Stimulated activated effector memory CD8-positive, alpha-beta T cell treated with anti-CD3 and anti-CD28 coated beads, Interleukin-12 subunit alpha, Interleukin-12 subunit beta, amount 100 ng/mL, for 72 hours (primary cell): ENCODE measurements around the gene SNX24.

Experiments
- ATAC-seq: fragments of 150-1000 bp; cut with Tn5 transposase; 2 replicates; pipeline ENCODE4 v1.10.0; 2021
- DNase-seq, 2 donors: peaks; one replicate each; pipeline ENCODE4 v3.0.0; 2021 to 2022; ENCODE audit warnings: low spot score in 2 of 2
- H3K27ac Mint-ChIP-seq: one replicate; pipeline ENCODE4 v1.8.0; 2022; ENCODE audit warnings: mild to moderate bottlenecking, mixed read lengths
- H3K36me3 Mint-ChIP-seq: one replicate; pipeline ENCODE4 v1.8.0; 2022; ENCODE audit warnings: mild to moderate bottlenecking, mixed read lengths
- H3K4me1 Mint-ChIP-seq: one replicate; pipeline ENCODE4 v1.8.0; 2022; ENCODE audit warnings: mixed read lengths
- H3K4me3 Mint-ChIP-seq: one replicate; pipeline ENCODE4 v1.8.0; 2022; ENCODE audit warnings: mild to moderate bottlenecking, mixed read lengths
- H3K9me3 Mint-ChIP-seq: one replicate; pipeline ENCODE4 v1.8.0; 2022; ENCODE audit warnings: mixed read lengths

Gene SNX24

GRCh38 chr5:122845229-122846050 lies at the start of gene SNX24:
Gene SNX24 (plus strand): TSS chr5:122845613. CDS start chr5:122845634, 21 bp downstream.
- Mint-ChIP-seq H3K4me3 (peak within 1 kb of the TSS; percentile 79), H3K4me1 (peaks cover 29% of the 10 kb centered on the region)

GRCh38 chr5:122805481-122805880 lies 39.9 kb upstream of the SNX24 start:
- Mint-ChIP-seq H3K36me3 (peaks cover 79% of the 10 kb centered on the region), H3K9me3 (no peaks in the 10 kb centered on the region), H3K4me1 (no peaks in the 10 kb centered on the region), H3K4me3 (no peak overlapping the region), H3K27ac (no peak overlapping the region)
- DNase-seq (no peak), ATAC-seq (no peak)

More at GRCh38 chr5:122845229-122846050, at the start of gene SNX24:
- ATAC-seq (peak; percentile 88), DNase-seq (peak; percentile 61 to 86)
- Mint-ChIP-seq H3K27ac (peak within 1 kb of the TSS; percentile 90), H3K36me3 (no peaks in the 10 kb centered on the region), H3K9me3 (no peaks in the 10 kb centered on the region)

DNA sequence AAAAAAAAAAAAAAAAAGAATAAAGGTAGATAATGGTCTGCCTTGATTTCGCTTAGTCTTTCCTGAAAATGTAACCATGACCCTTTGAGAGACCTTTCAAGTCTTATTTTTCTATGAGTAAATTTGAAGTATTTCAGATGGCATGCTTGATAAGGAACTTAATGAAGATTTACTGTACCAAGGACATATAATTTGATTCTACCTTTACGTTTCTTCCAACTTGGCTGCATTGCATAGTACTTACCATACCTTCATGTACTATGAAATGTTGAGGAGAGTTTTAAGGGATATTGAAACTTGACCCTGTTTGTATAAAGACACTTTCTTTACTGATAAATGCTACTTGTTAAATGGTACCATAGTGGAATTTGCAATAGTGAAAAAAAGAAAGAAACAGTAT lies 35.0 kb upstream of the SNX24 start:
- DNase-seq (no peak), ATAC-seq (no peak)
- no peaks in the 10 kb centered on the region for H3K9me3 Mint-ChIP-seq
- H3K27ac Mint-ChIP-seq: no peak overlapping the region
- H3K4me3 Mint-ChIP-seq: no peak overlapping the region
- no peaks in the 10 kb centered on the region for H3K4me1 Mint-ChIP-seq
- H3K36me3 Mint-ChIP-seq: peaks cover 29% of the 10 kb centered on the region

- H3K36me3 Mint-ChIP-seq: peaks cover 41% of the 10 kb centered on the region
- ATAC-seq (no peak), DNase-seq (no peak)
- H3K27ac Mint-ChIP-seq: no peak overlapping the region
- no peak overlapping the region for H3K4me3 Mint-ChIP-seq
- no peaks in the 10 kb centered on the region for H3K9me3 Mint-ChIP-seq
- no peaks in the 10 kb centered on the region for H3K4me1 Mint-ChIP-seq
Measured at GRCh38 chr5:122815218-122815767, 30.1 kb upstream of the SNX24 start.

DNA sequence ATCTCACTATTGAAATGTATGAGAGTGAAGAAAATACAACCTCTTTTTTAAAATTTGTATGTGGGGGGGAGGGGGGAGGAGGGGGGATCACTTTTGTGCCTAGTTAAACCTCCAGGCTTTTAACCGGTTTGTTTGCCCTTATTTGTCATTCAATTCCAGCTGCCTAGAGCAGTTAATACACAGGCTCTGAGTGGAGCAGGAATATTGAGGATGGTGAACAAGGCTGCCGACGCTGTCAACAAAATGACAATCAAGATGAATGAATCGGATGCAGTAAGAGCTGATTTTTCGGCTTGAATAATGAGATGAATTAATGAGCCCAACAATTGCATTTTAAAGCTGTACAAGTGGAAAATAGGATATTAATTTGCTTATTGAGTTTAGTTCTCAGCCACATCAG lies 28.7 kb upstream of the SNX24 start:
- H3K36me3 Mint-ChIP-seq: peaks cover 55% of the 10 kb centered on the region
- no peaks in the 10 kb centered on the region for H3K4me1 Mint-ChIP-seq
- no peaks in the 10 kb centered on the region for H3K9me3 Mint-ChIP-seq
- ATAC-seq (no peak), DNase-seq (no peak)
- no peak overlapping the region for H3K4me3 Mint-ChIP-seq
- H3K27ac Mint-ChIP-seq: no peak overlapping the region

- H3K36me3 Mint-ChIP-seq: peaks cover 38% of the 10 kb centered on the region
- H3K9me3 Mint-ChIP-seq: no peaks in the 10 kb centered on the region
- no peak overlapping the region for H3K4me3 Mint-ChIP-seq
- no peak for ATAC-seq
- H3K4me1 Mint-ChIP-seq: no peaks in the 10 kb centered on the region
- no peak overlapping the region for H3K27ac Mint-ChIP-seq
- DNase-seq: no peak
Measured at GRCh38 chr5:122831984-122832383, 13.4 kb upstream of the SNX24 start.

GRCh38 chr5:122835681-122836080 lies 9.7 kb upstream of the SNX24 start:
- ATAC-seq: no peak

DNA sequence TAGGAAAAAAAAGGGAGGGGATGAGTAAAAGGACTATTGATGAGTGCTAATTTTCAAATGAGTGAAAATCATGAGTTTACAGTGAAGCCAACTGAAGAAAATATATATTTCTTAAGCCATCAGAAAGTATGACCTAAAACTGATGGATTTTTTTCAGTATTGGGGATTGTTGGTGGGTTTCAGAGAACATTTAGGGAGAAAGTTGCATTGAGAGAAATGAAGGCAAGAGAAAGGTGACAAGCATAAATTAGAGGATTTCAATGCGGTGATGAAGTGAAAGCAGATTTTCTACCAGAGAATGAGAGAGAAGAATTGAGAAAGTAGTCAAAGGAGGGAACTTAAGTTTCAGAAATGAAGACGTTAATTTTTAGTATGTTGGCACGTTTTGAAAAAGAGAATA lies 8.5 kb upstream of the SNX24 start:
- H3K36me3 Mint-ChIP-seq: no peaks in the 10 kb centered on the region

More at GRCh38 chr5:122835681-122836080, 9.7 kb upstream of the SNX24 start:
- no peak for DNase-seq
- peaks cover under 1% of the 10 kb centered on the region for H3K36me3 Mint-ChIP-seq
- no peaks in the 10 kb centered on the region for H3K9me3 Mint-ChIP-seq
- H3K27ac Mint-ChIP-seq: no peak overlapping the region
- no peaks in the 10 kb centered on the region for H3K4me1 Mint-ChIP-seq
- no peak overlapping the region for H3K4me3 Mint-ChIP-seq

GRCh38 chr5:122839731-122840130 lies 5.7 kb upstream of the SNX24 start:
- no peaks in the 10 kb centered on the region for H3K36me3 Mint-ChIP-seq
- no peaks in the 10 kb centered on the region for H3K9me3 Mint-ChIP-seq
- ATAC-seq (no peak), DNase-seq (no peak)
- H3K4me1 Mint-ChIP-seq: peaks cover 9% of the 10 kb centered on the region
- H3K27ac Mint-ChIP-seq: no peak overlapping the region
- no peak overlapping the region for H3K4me3 Mint-ChIP-seq

More for the DNA sequence above, 8.5 kb upstream of the SNX24 start:
- no peaks in the 10 kb centered on the region for H3K4me1 Mint-ChIP-seq
- ATAC-seq (no peak), DNase-seq (no peak)
- H3K27ac Mint-ChIP-seq: no peak overlapping the region
- H3K4me3 Mint-ChIP-seq: no peak overlapping the region
- no peaks in the 10 kb centered on the region for H3K9me3 Mint-ChIP-seq

GRCh38 chr5:122842016-122842580 lies 3.3 kb upstream of the SNX24 start:
- H3K36me3 Mint-ChIP-seq: no peaks in the 10 kb centered on the region
- peaks cover 20% of the 10 kb centered on the region for H3K4me1 Mint-ChIP-seq
- DNase-seq (no peak), ATAC-seq (no peak)
- H3K9me3 Mint-ChIP-seq: no peaks in the 10 kb centered on the region
- H3K4me3 Mint-ChIP-seq: no peak overlapping the region
- no peak overlapping the region for H3K27ac Mint-ChIP-seq

DNA sequence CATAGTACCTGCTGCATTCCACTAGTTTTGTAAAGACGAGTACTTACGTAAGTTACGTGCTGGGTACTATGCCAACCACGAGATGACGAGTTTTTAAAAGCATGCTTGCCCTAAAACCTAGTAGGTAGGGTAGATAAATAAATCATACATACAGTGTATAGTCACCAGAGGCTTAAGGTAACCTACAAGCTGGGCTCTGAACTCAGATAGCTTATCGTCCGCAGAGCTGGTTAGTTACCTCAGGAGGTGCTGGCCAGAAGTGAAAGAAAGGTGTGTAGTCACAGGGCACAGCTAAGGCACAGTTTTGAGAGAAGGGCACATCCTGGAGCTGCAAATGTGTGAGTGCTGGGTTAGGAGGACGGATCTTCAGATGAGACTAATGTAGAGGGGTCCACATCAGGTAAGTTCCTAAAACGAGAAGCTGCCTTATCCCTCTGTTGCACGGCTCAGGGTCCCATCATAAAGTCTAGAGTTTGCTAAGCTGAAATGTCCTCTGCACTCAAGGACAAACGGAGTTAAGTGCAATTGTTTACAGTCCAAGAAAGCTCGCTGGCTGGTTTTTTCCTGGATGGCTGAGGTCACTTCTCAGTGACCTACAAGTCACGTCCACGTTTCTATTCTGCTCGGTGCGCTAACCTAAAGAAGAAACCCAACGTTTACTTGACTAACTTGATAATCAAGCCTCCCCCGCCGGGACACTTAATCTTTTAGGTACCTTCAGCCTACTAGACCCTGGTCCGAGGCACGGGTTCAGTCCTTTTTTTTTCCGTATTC lies 1.1 kb upstream of the SNX24 start:
- ATAC-seq (no peak), DNase-seq (peak in 1 of 2 donors; percentile 53)
- H3K9me3 Mint-ChIP-seq: no peaks in the 10 kb centered on the region
- peaks cover 20% of the 10 kb centered on the region for H3K4me1 Mint-ChIP-seq
- peak overlapping the region; percentile 79 for H3K4me3 Mint-ChIP-seq
- no peaks in the 10 kb centered on the region for H3K36me3 Mint-ChIP-seq
- peak overlapping the region; percentile 90 for H3K27ac Mint-ChIP-seq

GRCh38 chr5:122844910-122845228 lies 544 bp upstream of the SNX24 start:
- Mint-ChIP-seq H3K36me3 (no peaks in the 10 kb centered on the region), H3K4me3 (peak overlapping the region; percentile 79), H3K4me1 (peaks cover 24% of the 10 kb centered on the region), H3K27ac (peak overlapping the region; percentile 90), H3K9me3 (no peaks in the 10 kb centered on the region)
- no peak for DNase-seq
- ATAC-seq: peak; percentile 2

DNA sequence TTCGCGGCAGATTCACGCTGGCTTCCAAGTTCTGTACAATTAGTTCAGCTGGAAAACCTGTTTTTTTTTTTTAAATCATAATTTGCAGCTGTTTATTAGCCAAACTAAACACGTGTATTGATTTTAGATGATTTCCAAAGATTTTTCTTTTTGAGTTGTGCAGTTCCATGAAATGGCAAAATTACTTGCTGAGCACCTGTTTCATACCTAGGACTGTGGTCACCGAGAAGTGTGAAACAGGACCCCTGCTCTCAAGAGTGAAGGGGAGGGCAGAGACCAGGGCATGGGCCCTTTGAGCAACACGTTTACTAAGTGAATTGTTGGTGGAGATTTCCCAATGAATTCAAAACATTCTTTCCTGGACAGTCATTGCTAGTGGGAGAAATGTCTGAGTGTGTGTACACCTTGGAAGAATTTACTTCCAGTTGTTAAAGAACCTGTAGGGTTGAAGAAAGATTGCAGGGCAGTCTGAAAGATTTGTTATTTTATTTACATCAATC lies 688 bp downstream of the SNX24 start:
- no peak for ATAC-seq
- no peak for DNase-seq
- H3K36me3 Mint-ChIP-seq: no peaks in the 10 kb centered on the region
- peaks cover 34% of the 10 kb centered on the region for H3K4me1 Mint-ChIP-seq
- H3K27ac Mint-ChIP-seq: peak overlapping the region; percentile 56
- peak overlapping the region; percentile 79 for H3K4me3 Mint-ChIP-seq
- no peaks in the 10 kb centered on the region for H3K9me3 Mint-ChIP-seq

GRCh38 chr5:122847687-122848081 lies 2.3 kb downstream of the SNX24 start:
- Mint-ChIP-seq H3K36me3 (no peaks in the 10 kb centered on the region), H3K4me1 (peaks cover 34% of the 10 kb centered on the region), H3K9me3 (no peaks in the 10 kb centered on the region), H3K4me3 (no peak overlapping the region), H3K27ac (no peak overlapping the region)
- ATAC-seq (no peak), DNase-seq (no peak)

DNA sequence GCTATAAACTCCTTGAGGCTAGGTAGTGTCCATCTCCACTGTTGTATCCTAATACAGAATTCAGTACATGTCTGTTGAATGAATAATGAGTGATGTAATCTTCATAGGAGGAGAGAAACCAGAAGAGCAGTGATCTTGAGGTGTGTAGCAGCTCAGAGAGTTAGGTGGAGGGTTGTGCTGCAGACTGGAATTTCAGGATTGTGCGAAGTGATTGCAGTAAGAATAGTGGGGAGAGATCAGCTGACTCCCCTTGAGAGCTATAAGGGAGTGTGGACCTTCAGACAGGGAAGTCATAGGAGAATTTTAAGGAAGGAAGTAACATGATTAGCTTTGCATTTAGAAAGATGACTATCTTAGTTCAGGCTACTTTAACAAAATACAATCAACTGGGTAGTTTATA lies 4.4 kb downstream of the SNX24 start:
- Mint-ChIP-seq H3K36me3 (no peaks in the 10 kb centered on the region), H3K27ac (no peak overlapping the region), H3K9me3 (no peaks in the 10 kb centered on the region), H3K4me1 (peaks cover 24% of the 10 kb centered on the region), H3K4me3 (no peak overlapping the region)
- no peak for DNase-seq
- no peak for ATAC-seq
